ENCODE measurements around the gene LDLRAP1.

DNA sequence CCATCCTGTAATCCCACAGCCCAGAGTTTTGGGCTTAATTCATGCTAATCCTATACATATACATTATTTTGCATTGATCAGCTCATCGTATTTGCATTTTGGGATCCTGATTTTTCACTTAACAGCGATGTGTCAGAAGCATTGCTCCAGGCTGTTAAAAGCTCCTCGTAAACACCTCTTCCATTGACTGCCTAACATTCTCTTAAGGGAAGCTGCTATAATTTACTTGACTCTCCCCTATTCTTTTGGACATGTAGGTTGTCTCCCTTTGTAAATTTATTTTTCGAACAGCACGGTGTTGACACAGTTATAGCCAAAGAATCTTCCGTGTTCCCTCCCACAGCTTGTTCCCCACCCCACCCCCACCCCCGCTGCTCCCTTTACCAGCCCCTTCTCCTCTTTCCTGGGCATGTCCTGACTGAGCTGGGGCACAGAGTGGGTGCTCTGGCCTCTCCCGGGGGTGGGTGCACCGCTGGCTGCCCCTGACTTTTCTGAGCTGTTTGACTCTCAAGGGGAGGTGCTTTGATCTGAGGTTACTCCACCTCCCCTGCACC lies 22.8 kb downstream of the LDLRAP1 start:
- TF ChIP-seq POLR2AphosphoS5 (IDR thresholded peaks at IDR 0.05) = no peak
- TF ChIP-seq, protein P1, sequence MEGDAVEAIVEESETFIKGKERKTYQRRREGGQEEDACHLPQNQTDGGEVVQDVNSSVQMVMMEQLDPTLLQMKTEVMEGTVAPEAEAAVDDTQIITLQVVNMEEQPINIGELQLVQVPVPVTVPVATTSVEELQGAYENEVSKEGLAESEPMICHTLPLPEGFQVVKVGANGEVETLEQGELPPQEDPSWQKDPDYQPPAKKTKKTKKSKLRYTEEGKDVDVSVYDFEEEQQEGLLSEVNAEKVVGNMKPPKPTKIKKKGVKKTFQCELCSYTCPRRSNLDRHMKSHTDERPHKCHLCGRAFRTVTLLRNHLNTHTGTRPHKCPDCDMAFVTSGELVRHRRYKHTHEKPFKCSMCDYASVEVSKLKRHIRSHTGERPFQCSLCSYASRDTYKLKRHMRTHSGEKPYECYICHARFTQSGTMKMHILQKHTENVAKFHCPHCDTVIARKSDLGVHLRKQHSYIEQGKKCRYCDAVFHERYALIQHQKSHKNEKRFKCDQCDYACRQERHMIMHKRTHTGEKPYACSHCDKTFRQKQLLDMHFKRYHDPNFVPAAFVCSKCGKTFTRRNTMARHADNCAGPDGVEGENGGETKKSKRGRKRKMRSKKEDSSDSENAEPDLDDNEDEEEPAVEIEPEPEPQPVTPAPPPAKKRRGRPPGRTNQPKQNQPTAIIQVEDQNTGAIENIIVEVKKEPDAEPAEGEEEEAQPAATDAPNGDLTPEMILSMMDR (IDR thresholded peaks at IDR 0.05) = no peak

Data from suprapubic skin (tissue), 3 donors.